Embryonic facial prominence (tissue), 1 donor: ENCODE measurements around the gene CMTR1.
"Not testable (repeated sequence)": the region's sequence is repeated elsewhere in the genome, so short reads cannot be mapped to it uniquely, and the experiment has no call there.

Experiments
- DNase-seq: peaks from one replicate; pipeline ENCODE4 v3.0.0-alpha.2; 2016; ENCODE audit errors: extremely low spot score

CMTR1 gene

GRCh38 chr6:37432916-37433656, at the start of gene CMTR1:
CMTR1 (plus strand) TSS chr6:37433221; CDS start chr6:37435630, 2,409 bp downstream.
- DNase-seq = peak; percentile 78

- no peak for DNase-seq
Measured at GRCh38 chr6:37388578-37388977, 44.4 kb upstream of the CMTR1 start.

GRCh38 chr6:37389857-37390256, 43.2 kb upstream of the CMTR1 start:
- no peak for DNase-seq

GRCh38 chr6:37391120-37391519, 41.9 kb upstream of the CMTR1 start:
- DNase-seq = no peak

GRCh38 chr6:37392821-37393220, 40.2 kb upstream of the CMTR1 start:
- DNase-seq = no peak

- DNase-seq = no peak
Measured at GRCh38 chr6:37393381-37393929, 39.6 kb upstream of the CMTR1 start.

- no peak for DNase-seq
Measured at GRCh38 chr6:37396571-37397180, 36.3 kb upstream of the CMTR1 start.

- DNase-seq = no peak
Measured at GRCh38 chr6:37399131-37399530, 33.9 kb upstream of the CMTR1 start.

- DNase-seq = no peak
Measured at GRCh38 chr6:37399795-37400490, 33.1 kb upstream of the CMTR1 start.

- not testable (repeated sequence) for DNase-seq
Measured at GRCh38 chr6:37401658-37402057, 31.4 kb upstream of the CMTR1 start.

GRCh38 chr6:37406726-37407341, 26.2 kb upstream of the CMTR1 start:
- DNase-seq = no peak

- DNase-seq = no peak
Measured at GRCh38 chr6:37407948-37408347, 25.1 kb upstream of the CMTR1 start.

- DNase-seq = no peak
Measured at GRCh38 chr6:37409501-37409900, 23.5 kb upstream of the CMTR1 start.

GRCh38 chr6:37417393-37417792, 15.6 kb upstream of the CMTR1 start:
- no peak for DNase-seq

GRCh38 chr6:37418722-37419121, 14.3 kb upstream of the CMTR1 start:
- no peak for DNase-seq

- DNase-seq = no peak
Measured at GRCh38 chr6:37426058-37426944, 6.7 kb upstream of the CMTR1 start.

- no peak for DNase-seq
Measured at GRCh38 chr6:37426945-37427510, 6.0 kb upstream of the CMTR1 start.

- no peak for DNase-seq
Measured at GRCh38 chr6:37429352-37429750, 3.7 kb upstream of the CMTR1 start.

- no peak for DNase-seq
Measured at GRCh38 chr6:37432590-37432915, 468 bp upstream of the CMTR1 start.

- no peak for DNase-seq
Measured at GRCh38 chr6:37433657-37434271, 743 bp downstream of the CMTR1 start.
